Psoas muscle (tissue), 8 donors: ENCODE measurements around the gene SERPINB5. TPM values are rescaled to one million over a fixed set of nuclear protein-coding genes. Genes with fewer than 3 reads are reported as not detected.
A peak's percentile ranks its signal among the peaks of the same experiment; 100 is the strongest.

Source experiments
- ATAC-seq, 4 donors: fragments of 200-7000 bp; cut with Tn5 transposase; one replicate each; pipeline ENCODE4 v1.9.1; 2020; ENCODE audit warnings: moderate library complexity in 3 of 4, mild to moderate bottlenecking in 2 of 4
- DNase-seq, 2 donors: peaks; one replicate each; pipeline ENCODE4 v3.0.0-alpha.2; 2020
- H3K27ac ChIP-seq: fragments of 200-600 bp; one replicate; pipeline ENCODE4 v1.8.0; 2022
- H3K27me3 ChIP-seq, 3 donors: fragments of 200-600 bp in 1 of 3; one replicate each; pipeline versions ENCODE4 v1.6.1 to v1.8.0; 2013 to 2022; ENCODE audit warnings: low read length in 2 of 3, mild to moderate bottlenecking in 2 of 3, moderate library complexity in 1 of 3; ENCODE audit not compliant: insufficient read depth in 3 of 3
- H3K36me3 ChIP-seq, 2 donors: fragments of 200-600 bp in 1 of 2; one replicate each; pipeline versions ENCODE4 v1.6.1 to v1.8.0; 2013 to 2022; ENCODE audit warnings: low read depth in 1 of 2, mild to moderate bottlenecking in 1 of 2, moderate library complexity in 1 of 2; ENCODE audit not compliant: insufficient read depth in 1 of 2
- H3K4me1 ChIP-seq: fragments of 200-600 bp; one replicate; pipeline ENCODE4 v1.8.0; 2022
- H3K4me3 ChIP-seq: fragments of 200-600 bp; one replicate; pipeline ENCODE4 v1.8.0; 2022; ENCODE audit warnings: mild to moderate bottlenecking
- H3K9me3 ChIP-seq: fragments of 200-600 bp; one replicate; pipeline ENCODE4 v1.8.0; 2022
- CTCF ChIP-seq: fragments of 200-600 bp; IDR thresholded peaks from one replicate; pipeline ENCODE4 v1.8.0; 2022; ENCODE audit warnings: antibody characterized with exemption
- WGBS, 3 donors: extraction: QIAGEN DNeasy Blood & Tissue Kit; methylation state at CpG; one replicate each; pipeline versions ENCODE4 v1.1.6 to v1.1.7; 2013; 5-methylcytosine and 5-hydroxymethylcytosine counted together
- intact Hi-C, 2 donors: fragments of 100-400 bp; cut with DNase I; formaldehyde crosslinking; loops; one replicate each; pipeline versions ENCODE4 v1.11.0 to v1.14.2; 2022
- polyA plus RNA-seq, 3 donors: library from polyadenylated mRNA; stranded (reverse); fragments of 200-250 nt; gene quantifications; one replicate each; pipeline ENCODE4 v1.2.3, GENCODE V29; 2013
- total RNA-seq, 4 donors: library from RNA; stranded (reverse); fragmentation: NEBNext Ultra II Directional in 2 of 4; extraction: Animal tissue kit (Norgen Biotek cat#: 25700) in 2 of 4; gene quantifications; one replicate each; pipeline versions ENCODE4 v1.2.1 to v1.2.4, GENCODE V29; 2021 to 2023
- donor health status: healthy with polysubstance abuse.
- donor health status: DM: no; HTN: no; CAD: no; lungs with moderate emphysema.
- donor health status: Bipolar disorder and iron deficiency.
- donor health status: healthy.
- donor health status: DM: yes; HTN: yes; CAD: no.
- donor health status: DM: no; HTN: no; CAD: no.
- donor health status: DM: no; HTN: no; CAD: no.
- donor health status: DM: yes; HTN: yes; CAD: no.

The SERPINB5 gene
- total and polyA plus RNA-seq, 7 donors = 0.03 TPM; not detected in 5

- no peaks in the 10 kb centered on the region for H3K4me1 ChIP-seq
- no peak for TF ChIP-seq CTCF
- no peak overlapping the region for H3K4me3 ChIP-seq
- no peaks in the 10 kb centered on the region for H3K36me3 ChIP-seq
- ATAC-seq = peak in 2 of 4 donors; percentile 57 to 70
- intact Hi-C loops = no loop called here
- 31 to 49% (median 32%) methylated on average over 4 of the region's 4 CpGs for WGBS, 3 donors
- H3K27me3 ChIP-seq = no peaks in the 10 kb centered on the region
- DNase-seq = no peak
- H3K27ac ChIP-seq = no peak overlapping the region
- no peaks in the 10 kb centered on the region for H3K9me3 ChIP-seq
Observed at GRCh38 chr18:63433334-63433866, 43.4 kb upstream of the SERPINB5 start.

- H3K27me3 ChIP-seq = no peaks in the 10 kb centered on the region
- 35 to 59% (median 43%) methylated on average over 2 of the region's 2 CpGs for WGBS, 3 donors
- no peak overlapping the region for H3K4me3 ChIP-seq
- peak in 1 of 4 donors; percentile 14 for ATAC-seq
- no peak for DNase-seq
- no peak for TF ChIP-seq CTCF
- intact Hi-C loops = loop anchor here in 1 of 2 donors (2.0 to 5.0 kb wide), 2 partner anchors 96 to 421 kb away; no protein-coding TSS in a partner anchor
- no peak overlapping the region for H3K27ac ChIP-seq
- no peaks in the 10 kb centered on the region for H3K9me3 ChIP-seq
- no peaks in the 10 kb centered on the region for H3K36me3 ChIP-seq
- H3K4me1 ChIP-seq = no peaks in the 10 kb centered on the region
Observed at GRCh38 chr18:63438181-63438580, 38.6 kb upstream of the SERPINB5 start.

- H3K36me3 ChIP-seq = no peaks in the 10 kb centered on the region
- intact Hi-C loops = loop anchor here in 1 of 2 donors (2.0 to 5.0 kb wide), 2 partner anchors 97 to 423 kb away; no protein-coding TSS in a partner anchor
- no peaks in the 10 kb centered on the region for H3K4me1 ChIP-seq
- no peaks in the 10 kb centered on the region for H3K27me3 ChIP-seq
- ATAC-seq (peak; percentile 64 to 90 (median 72)), DNase-seq (no peak)
- peak; percentile 81 for TF ChIP-seq CTCF
- no peak overlapping the region for H3K4me3 ChIP-seq
- H3K27ac ChIP-seq = no peak overlapping the region
- WGBS, 3 donors = 2 to 4% (median 4%) methylated on average over 6 of the region's 6 CpGs
- H3K9me3 ChIP-seq = no peaks in the 10 kb centered on the region
Observed at GRCh38 chr18:63439334-63439733, 37.4 kb upstream of the SERPINB5 start.

- Histone ChIP-seq H3K9me3 (no peaks in the 10 kb centered on the region), H3K4me3 (no peak overlapping the region), H3K27me3 (no peaks in the 10 kb centered on the region), H3K4me1 (no peaks in the 10 kb centered on the region), H3K36me3 (no peaks in the 10 kb centered on the region), H3K27ac (no peak overlapping the region)
- no peak for TF ChIP-seq CTCF
- DNase-seq (peak; percentile 70 to 84), ATAC-seq (peak; percentile 13 to 67 (median 36))
- intact Hi-C loops = loop anchor here in 1 of 2 donors (5.0 kb wide), 1 partner anchor 423 kb away; no protein-coding TSS in a partner anchor
- WGBS, 3 donors = 8 to 17% (median 9%) methylated on average over 1 of the region's 1 CpG
Observed at GRCh38 chr18:63440219-63440618, 36.5 kb upstream of the SERPINB5 start.

GRCh38 chr18:63440881-63441280, 35.9 kb upstream of the SERPINB5 start:
- ATAC-seq = no peak
- 74 to 78% (median 74%) methylated on average over 5 of the region's 5 CpGs for WGBS, 3 donors
- H3K36me3 ChIP-seq = no peaks in the 10 kb centered on the region
- intact Hi-C loops = loop anchor here in 1 of 2 donors (5.0 kb wide), 1 partner anchor 424 kb away; no protein-coding TSS in a partner anchor
- H3K27ac ChIP-seq = no peak overlapping the region
- no peak overlapping the region for H3K4me3 ChIP-seq
- DNase-seq = no peak
- H3K27me3 ChIP-seq = no peaks in the 10 kb centered on the region
- H3K9me3 ChIP-seq = no peaks in the 10 kb centered on the region
- TF ChIP-seq CTCF = no peak
- H3K4me1 ChIP-seq = no peaks in the 10 kb centered on the region
